IMR-90 (cell line): ENCODE results near the gene ANTXR1. TPM values are rescaled to one million over a fixed set of nuclear protein-coding genes. Genes with fewer than 3 reads are reported as not detected.

ENCODE experiments used
- ATAC-seq: fragments of 200-7000 bp; cut with Tn5 transposase; 2 replicates; pipeline ENCODE4 v1.9.1; 2020; ENCODE audit warnings: low read depth, mild to moderate bottlenecking, moderate library complexity
- BruUV-seq: library from RNA; stranded (reverse); fragments of 400-500 nt; replicated peaks from 2 replicates; lab custom pipeline; 2021; lab: Mats Ljungman, UMichigan
- CTCF ChIA-PET: fragments of 300-600 bp; formaldehyde crosslinking; extraction: SDS; loops from one replicate; lab custom pipeline; 2021; ENCODE audit warnings: antibody characterized with exemption; lab: Yijun Ruan, JAX
- POLR2A ChIA-PET: fragments of 300-600 bp; sonication (Branson Sonifier 250); formaldehyde crosslinking; loops from one replicate; lab custom pipeline; 2022; ENCODE audit warnings: antibody characterized with exemption; ENCODE audit not compliant: unreplicated experiment; lab: Charles Lee
- DNase-seq: peaks from one replicate; pipeline ENCODE4 v3.0.0; 2013
- H2AFZ ChIP-seq: replicated peaks from 2 replicates; pipeline ENCODE3; 2013; ENCODE audit warnings: low read length, mild to moderate bottlenecking; ENCODE audit not compliant: poor library complexity
- H2AK5ac ChIP-seq: 2 replicates; pipeline ENCODE4 v1.6.1; 2013; ENCODE audit warnings: low read depth, low read length, inconsistent platforms
- H2AK9ac ChIP-seq: replicated peaks from 2 replicates; pipeline ENCODE3; 2013; ENCODE audit warnings: mild to moderate bottlenecking, low read depth, low read length, moderate library complexity; ENCODE audit not compliant: poor library complexity
- H2BK120ac ChIP-seq: 2 replicates; pipeline ENCODE4 v1.6.1; 2013; ENCODE audit warnings: low read depth, low read length, inconsistent platforms
- H2BK15ac ChIP-seq: 3 replicates; pipeline ENCODE4 v1.6.1; 2013; ENCODE audit warnings: low read depth, low read length, inconsistent platforms
- H2BK20ac ChIP-seq: 2 replicates; pipeline ENCODE4 v1.6.1; 2013; ENCODE audit warnings: low read depth, mild to moderate bottlenecking, inconsistent platforms, low read length, moderate library complexity
- H2BK5ac ChIP-seq: 2 replicates; pipeline ENCODE4 v1.6.1; 2013; ENCODE audit warnings: mild to moderate bottlenecking, low read depth, low read length, inconsistent platforms; ENCODE audit not compliant: poor library complexity, severe bottlenecking
- H3K14ac ChIP-seq: replicated peaks from 2 replicates; pipeline ENCODE4 v1.6.1; 2013; ENCODE audit warnings: low read depth, low read length, inconsistent platforms
- H3K18ac ChIP-seq: 2 replicates; pipeline ENCODE4 v1.6.1; 2013; ENCODE audit warnings: low read depth, low read length, control low read depth
- H3K23ac ChIP-seq: 2 replicates; pipeline ENCODE4 v1.6.1; 2013; ENCODE audit warnings: low read depth, low read length, inconsistent platforms
- H3K27ac ChIP-seq: 2 replicates; pipeline ENCODE4 v1.5.1; 2013; ENCODE audit warnings: mild to moderate bottlenecking, control low read depth, low read length; ENCODE audit not compliant: insufficient read depth
- H3K27me3 ChIP-seq: 2 replicates; pipeline ENCODE4 v1.6.1; 2013; ENCODE audit warnings: low read length; ENCODE audit not compliant: control insufficient read depth, insufficient read depth
- H3K36me3 ChIP-seq: 2 replicates; pipeline ENCODE4 v1.6.1; 2013; ENCODE audit warnings: low read length, mixed read lengths; ENCODE audit not compliant: control insufficient read depth, insufficient read depth
- H3K4ac ChIP-seq: 2 replicates; pipeline ENCODE4 v1.6.1; 2013; ENCODE audit warnings: low read depth, low read length, inconsistent platforms
- H3K4me1 ChIP-seq: 2 replicates; pipeline ENCODE4 v1.6.1; 2013; ENCODE audit warnings: low read length, mixed read lengths; ENCODE audit not compliant: control insufficient read depth, insufficient read depth
- H3K4me2 ChIP-seq: 2 replicates; pipeline ENCODE4 v1.6.1; 2013; ENCODE audit warnings: low read depth, mild to moderate bottlenecking, control low read depth, low read length, moderate library complexity
- H3K4me3 ChIP-seq: 2 replicates; pipeline ENCODE4 v1.5.1; 2013; ENCODE audit warnings: low read depth, mild to moderate bottlenecking, control low read depth, low read length, moderate library complexity; ENCODE audit not compliant: insufficient read depth
- H3K56ac ChIP-seq: 2 replicates; pipeline ENCODE4 v1.6.1; 2013; ENCODE audit warnings: low read length, inconsistent platforms; ENCODE audit not compliant: insufficient read depth; ENCODE audit errors: extremely low read depth
- H3K79me1 ChIP-seq, 2 experiments: 2 replicates each; pipeline ENCODE4 v1.6.1; 2013; ENCODE audit warnings: low read length in 2 of 2, inconsistent platforms in 1 of 2, low read depth in 1 of 2
- H3K9ac ChIP-seq: 2 replicates; pipeline ENCODE4 v1.6.1; 2013; ENCODE audit warnings: low read depth, low read length, control low read depth
- H3K9me1 ChIP-seq: 2 replicates; pipeline ENCODE4 v1.6.1; 2013; ENCODE audit warnings: low read length, inconsistent platforms; ENCODE audit not compliant: insufficient read depth
- H3K9me3 ChIP-seq: 2 replicates; pipeline ENCODE4 v1.6.1; 2013; ENCODE audit warnings: low read length; ENCODE audit not compliant: control insufficient read depth, insufficient read depth
- H4K20me1 ChIP-seq: 2 replicates; pipeline ENCODE4 v1.6.1; 2013; ENCODE audit warnings: low read length, inconsistent platforms; ENCODE audit not compliant: insufficient read depth
- H4K5ac ChIP-seq: 2 replicates; pipeline ENCODE4 v1.6.1; 2013; ENCODE audit warnings: mild to moderate bottlenecking, low read depth, low read length, control low read depth
- H4K8ac ChIP-seq, 2 experiments: 2 replicates each; pipeline ENCODE4 v1.6.1; 2013; ENCODE audit warnings: low read depth in 2 of 2, low read length in 2 of 2, control low read depth in 1 of 2, inconsistent platforms in 1 of 2
- H4K91ac ChIP-seq: 2 replicates; pipeline ENCODE4 v1.6.1; 2013; ENCODE audit warnings: low read depth, low read length, inconsistent platforms; ENCODE audit not compliant: insufficient read depth
- MAFK ChIP-seq: IDR thresholded peaks from 2 replicates; pipeline ENCODE4 v1.6.1; 2012; ENCODE audit warnings: low read depth, low read length, improper control_type of control experiment
- MXI1 ChIP-seq: IDR thresholded peaks from 2 replicates; pipeline ENCODE4 v1.6.1; 2012; ENCODE audit warnings: low read depth, mild to moderate bottlenecking, low read length, moderate library complexity, borderline replicate concordance
- POLR2A ChIP-seq: IDR thresholded peaks from 2 replicates; pipeline ENCODE4 v1.6.1; 2012; ENCODE audit warnings: mild to moderate bottlenecking, low read depth, low read length
- RAD21 ChIP-seq: IDR thresholded peaks from 2 replicates; pipeline ENCODE4 v1.6.1; 2012; ENCODE audit warnings: low read length, improper control_type of control experiment
- SMC3 ChIP-seq: fragments of 150-350 bp; IDR thresholded peaks from 2 replicates; pipeline ENCODE4 v1.6.1; 2016; ENCODE audit warnings: low read depth, mild to moderate bottlenecking, antibody characterized with exemption, low read length, moderate library complexity
- dilution Hi-C: fragments of 300-500 bp; cut with HindIII; formaldehyde crosslinking; loops from one replicate; pipeline ENCODE4 v1.14.3; 2018; ENCODE audit warnings: low sequenced_read_pairs; ENCODE audit not compliant: unreplicated experiment
- in situ Hi-C: fragments of 300-500 bp; cut with MboI; formaldehyde crosslinking; loops from 3 replicates; pipeline ENCODE4 v1.14.3; 2019; ENCODE audit warnings: low sequenced_read_pairs, inconsistent platforms, mixed read lengths
- intact Hi-C: fragments of 100-400 bp; cut with micrococcal nuclease; formaldehyde crosslinking; loops from 2 replicates; pipeline ENCODE4 v1.10.0; 2022
- polyA plus RNA-seq, 3 experiments: library from polyadenylated mRNA; depleted of rRNA; stranded (reverse); fragments of >200 nt; gene quantifications; 2 replicates each; pipeline ENCODE4 v1.2.3, GENCODE V29; 2012; ENCODE audit warnings: low replicate concordance in 1 of 3
- total RNA-seq: library from RNA; depleted of rRNA; stranded (reverse); fragments of >200 nt; gene quantifications from 2 replicates; pipeline ENCODE4 v1.2.3, GENCODE V29; 2012
- TF ChIP-seq, protein P1 (sequence below): conservative IDR thresholded peaks from 2 replicates; pipeline ENCODE4 v1.5.1; 2012; ENCODE audit warnings: mild to moderate bottlenecking, low read depth, low read length, improper control_type of control experiment

Gene ANTXR1
- total and polyA plus RNA-seq, 2 of the 4 experiments (the other 2 are of a cell fraction) = 27.2 to 36.9 TPM

DNA sequence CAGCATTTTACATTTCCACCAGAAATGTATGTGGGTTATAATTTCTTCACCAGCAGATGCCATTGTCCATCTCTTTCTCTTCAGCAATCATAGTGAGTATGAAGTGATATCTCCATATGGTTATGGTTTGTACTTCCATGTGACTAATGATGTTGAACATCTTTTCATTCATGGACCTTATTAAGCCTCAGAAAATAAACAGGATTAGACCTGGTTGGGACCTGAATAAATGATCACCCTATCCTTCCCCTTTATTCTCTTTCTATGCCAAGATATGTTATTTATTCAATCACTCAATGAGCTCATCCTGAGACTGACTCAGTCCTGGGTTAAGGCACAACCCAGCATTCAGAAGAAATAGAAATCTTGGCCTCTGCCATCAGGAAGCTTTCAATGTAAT, 86.6 kb downstream of the ANTXR1 start:
- H3K9me1 ChIP-seq = peaks cover 16% of the 10 kb centered on the region
- H3K4ac ChIP-seq = no peak overlapping the region
- ATAC-seq (peak; percentile 55; the same call in 1 of the 2 replicates), DNase-seq (peak; percentile 79)
- H3K27me3 ChIP-seq = no peaks in the 10 kb centered on the region
- no peak overlapping the region for H4K91ac ChIP-seq
- no peak overlapping the region for H3K23ac ChIP-seq
- BruUV-seq = no TSS peak
- no peak overlapping the region for H2BK15ac ChIP-seq
- H4K5ac ChIP-seq = no peak overlapping the region
- no peaks in the 10 kb centered on the region for H3K9me3 ChIP-seq
- POLR2A ChIA-PET = no interaction called here
- H2BK5ac ChIP-seq = no peak overlapping the region
- no peak overlapping the region for H3K9ac ChIP-seq
- no peak overlapping the region for H3K4me3 ChIP-seq
- no peak overlapping the region for H2BK120ac ChIP-seq
- H2AFZ ChIP-seq = no peak overlapping the region
- H4K8ac ChIP-seq = no peak overlapping the region
- H3K79me1 ChIP-seq = peaks cover 0 to 24% of the 10 kb centered on the region in 2 experiments; a peak in 3 of 4 replicates
- peaks cover 41% of the 10 kb centered on the region for H3K36me3 ChIP-seq
- CTCF ChIA-PET = interaction anchor here (0.5 to 1.2 kb wide), 2 partner anchors 16 to 98 kb away, joined by 3 read pairs; no protein-coding TSS in a partner anchor
- H4K20me1 ChIP-seq = no peaks in the 10 kb centered on the region; the same call in 1 of the 2 replicates
- no peak overlapping the region for H2AK9ac ChIP-seq
- in situ Hi-C loops (no loop called here), dilution Hi-C loops (no loop called here), intact Hi-C loops (no loop called here)
- H3K18ac ChIP-seq = no peak overlapping the region
- no peak overlapping the region for H3K56ac ChIP-seq
- H2BK20ac ChIP-seq = no peak overlapping the region
- H2AK5ac ChIP-seq = no peak overlapping the region
- no peak overlapping the region for H3K14ac ChIP-seq
- H3K27ac ChIP-seq = no peak overlapping the region
- no peak overlapping the region for H3K4me2 ChIP-seq
- H3K4me1 ChIP-seq = peaks cover 8% of the 10 kb centered on the region
- TF ChIP-seq MAFK (no peak), POLR2A (no peak), SMC3 (no peak), RAD21 (no peak), MXI1 (no peak)
- TF ChIP-seq, protein P1, sequence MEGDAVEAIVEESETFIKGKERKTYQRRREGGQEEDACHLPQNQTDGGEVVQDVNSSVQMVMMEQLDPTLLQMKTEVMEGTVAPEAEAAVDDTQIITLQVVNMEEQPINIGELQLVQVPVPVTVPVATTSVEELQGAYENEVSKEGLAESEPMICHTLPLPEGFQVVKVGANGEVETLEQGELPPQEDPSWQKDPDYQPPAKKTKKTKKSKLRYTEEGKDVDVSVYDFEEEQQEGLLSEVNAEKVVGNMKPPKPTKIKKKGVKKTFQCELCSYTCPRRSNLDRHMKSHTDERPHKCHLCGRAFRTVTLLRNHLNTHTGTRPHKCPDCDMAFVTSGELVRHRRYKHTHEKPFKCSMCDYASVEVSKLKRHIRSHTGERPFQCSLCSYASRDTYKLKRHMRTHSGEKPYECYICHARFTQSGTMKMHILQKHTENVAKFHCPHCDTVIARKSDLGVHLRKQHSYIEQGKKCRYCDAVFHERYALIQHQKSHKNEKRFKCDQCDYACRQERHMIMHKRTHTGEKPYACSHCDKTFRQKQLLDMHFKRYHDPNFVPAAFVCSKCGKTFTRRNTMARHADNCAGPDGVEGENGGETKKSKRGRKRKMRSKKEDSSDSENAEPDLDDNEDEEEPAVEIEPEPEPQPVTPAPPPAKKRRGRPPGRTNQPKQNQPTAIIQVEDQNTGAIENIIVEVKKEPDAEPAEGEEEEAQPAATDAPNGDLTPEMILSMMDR = 0 out of 2 replicates have a peak, but pooled peaks have one; percentile 2
